Central memory CD8-positive, alpha-beta T cell (primary cell): ENCODE data around the gene AFF3.

Experiments
- ATAC-seq: fragments of 150-1000 bp; cut with Tn5 transposase; replicated peaks from 2 replicates; pipeline ENCODE4 v1.10.0; 2022; ENCODE audit warnings: mild to moderate bottlenecking, moderate FRiP score, moderate number of reproducible peaks; ENCODE audit not compliant: poor library complexity, severe bottlenecking; ENCODE audit errors: extremely low read depth
- DNase-seq, 2 donors: peaks; one replicate each; pipeline ENCODE4 v3.0.0; 2021; ENCODE audit warnings: low spot score in 2 of 2
- H3K27ac Mint-ChIP-seq: one replicate; pipeline ENCODE4 v1.8.0; 2022; ENCODE audit warnings: low read depth, mild to moderate bottlenecking, moderate library complexity, mixed read lengths
- H3K27me3 Mint-ChIP-seq: one replicate; pipeline ENCODE4 v1.8.0; 2022; ENCODE audit warnings: mixed read lengths
- H3K36me3 Mint-ChIP-seq: one replicate; pipeline ENCODE4 v1.8.0; 2022; ENCODE audit warnings: mild to moderate bottlenecking, moderate library complexity, mixed read lengths; ENCODE audit not compliant: insufficient read depth
- H3K4me1 Mint-ChIP-seq: one replicate; pipeline ENCODE4 v1.8.0; 2022; ENCODE audit warnings: mixed read lengths
- H3K4me3 Mint-ChIP-seq: one replicate; pipeline ENCODE4 v1.8.0; 2022; ENCODE audit warnings: mild to moderate bottlenecking, moderate library complexity, mixed read lengths
- H3K9me3 Mint-ChIP-seq: one replicate; pipeline ENCODE4 v1.8.0; 2022; ENCODE audit warnings: mixed read lengths

AFF3 gene

GRCh38 chr2:99803846-99804245 is 338.5 kb downstream of the AFF3 start:
- H3K36me3 Mint-ChIP-seq = no peaks in the 10 kb centered on the region
- ATAC-seq (no peak), DNase-seq (no peak)
- H3K27me3 Mint-ChIP-seq = no peaks in the 10 kb centered on the region
- H3K4me1 Mint-ChIP-seq = no peaks in the 10 kb centered on the region
- H3K27ac Mint-ChIP-seq = no peak overlapping the region
- no peaks in the 10 kb centered on the region for H3K9me3 Mint-ChIP-seq
- no peak overlapping the region for H3K4me3 Mint-ChIP-seq

- no peak for ATAC-seq
- DNase-seq = no peak
- Mint-ChIP-seq H3K4me3 (no peak overlapping the region), H3K9me3 (no peaks in the 10 kb centered on the region), H3K27me3 (peaks cover 2% of the 10 kb centered on the region), H3K4me1 (no peaks in the 10 kb centered on the region), H3K36me3 (no peaks in the 10 kb centered on the region), H3K27ac (no peak overlapping the region)
These were observed 339.7 kb downstream of the AFF3 start for GRCh38 chr2:99802734-99803133.

DNA sequence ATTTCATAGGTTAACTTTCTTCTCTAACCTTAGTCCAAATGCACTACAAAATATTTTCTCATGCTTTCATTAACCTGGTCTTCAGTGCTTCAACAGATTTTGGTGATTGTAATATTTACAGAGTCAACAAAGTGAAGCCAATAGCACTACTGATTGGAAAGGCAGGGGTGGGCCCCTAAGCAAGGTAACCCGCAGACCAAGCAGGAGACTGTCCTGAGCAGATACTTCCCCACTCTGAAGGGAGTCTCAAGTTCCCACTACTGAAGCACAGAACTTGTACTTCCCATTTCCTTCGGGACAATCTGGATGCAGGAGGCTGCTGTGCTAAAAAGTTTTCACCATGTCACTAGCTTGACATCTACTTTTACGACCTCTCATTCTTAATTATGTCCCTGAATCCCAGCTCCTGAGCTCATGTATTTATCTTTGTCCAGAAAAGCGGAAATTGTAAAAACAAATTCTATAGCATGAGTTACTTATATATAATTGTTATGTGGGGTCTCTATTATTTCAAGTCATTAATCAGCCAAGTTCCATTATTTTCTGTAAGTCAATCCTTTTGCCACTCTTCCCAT is 341.0 kb downstream of the AFF3 start:
- Mint-ChIP-seq H3K4me3 (no peak overlapping the region), H3K27me3 (peaks cover 15% of the 10 kb centered on the region), H3K4me1 (no peaks in the 10 kb centered on the region), H3K27ac (no peak overlapping the region), H3K9me3 (peaks cover 8% of the 10 kb centered on the region), H3K36me3 (no peaks in the 10 kb centered on the region)
- ATAC-seq (no peak), DNase-seq (no peak)

DNA sequence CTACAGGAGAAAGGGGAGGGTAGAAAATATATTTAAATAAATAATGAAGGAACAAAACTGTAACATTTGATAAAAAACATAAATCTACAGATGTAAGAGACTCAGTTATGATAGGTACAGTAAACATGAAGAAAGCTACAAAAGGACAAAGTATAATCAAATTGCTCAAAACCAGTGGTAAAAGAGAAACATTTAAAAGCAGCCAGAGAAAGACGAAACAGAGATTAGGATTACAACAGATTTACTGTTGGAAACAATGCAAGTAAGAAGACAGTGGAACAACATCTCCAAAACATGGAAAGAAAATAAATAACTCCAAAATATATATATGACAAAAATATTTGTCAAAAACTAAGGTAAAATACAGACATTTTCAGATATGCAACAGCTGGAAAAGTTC is 344.9 kb downstream of the AFF3 start:
- H3K4me1 Mint-ChIP-seq = no peaks in the 10 kb centered on the region
- peaks cover 36% of the 10 kb centered on the region for H3K27me3 Mint-ChIP-seq
- H3K9me3 Mint-ChIP-seq = peaks cover 8% of the 10 kb centered on the region
- no peaks in the 10 kb centered on the region for H3K36me3 Mint-ChIP-seq
- DNase-seq (no peak), ATAC-seq (no peak)
- no peak overlapping the region for H3K4me3 Mint-ChIP-seq
- H3K27ac Mint-ChIP-seq = no peak overlapping the region

DNA sequence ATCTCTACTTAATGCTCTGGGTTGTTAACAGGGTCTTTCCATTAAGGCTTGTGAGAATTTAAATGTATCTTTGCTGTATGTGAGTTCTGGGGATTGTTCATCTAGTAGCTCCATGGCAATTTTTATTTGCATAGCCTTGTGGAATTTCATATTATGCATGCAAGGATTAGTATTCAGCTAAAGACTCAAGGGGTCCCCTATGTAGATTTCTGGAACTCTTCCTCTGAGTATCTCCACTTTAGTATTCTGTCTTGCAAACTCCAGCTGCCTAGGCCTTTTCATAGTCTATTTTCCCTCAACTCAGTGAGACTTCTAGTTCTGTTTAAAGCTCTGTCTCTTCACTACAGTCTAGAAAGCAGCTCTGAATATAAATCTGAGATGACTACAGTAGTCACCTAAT is 348.0 kb downstream of the AFF3 start:
- ATAC-seq = no peak
- Mint-ChIP-seq H3K4me1 (no peaks in the 10 kb centered on the region), H3K36me3 (no peaks in the 10 kb centered on the region), H3K9me3 (peaks cover 8% of the 10 kb centered on the region), H3K27ac (no peak overlapping the region), H3K27me3 (peaks cover 36% of the 10 kb centered on the region), H3K4me3 (no peak overlapping the region)
- DNase-seq = no peak

DNA sequence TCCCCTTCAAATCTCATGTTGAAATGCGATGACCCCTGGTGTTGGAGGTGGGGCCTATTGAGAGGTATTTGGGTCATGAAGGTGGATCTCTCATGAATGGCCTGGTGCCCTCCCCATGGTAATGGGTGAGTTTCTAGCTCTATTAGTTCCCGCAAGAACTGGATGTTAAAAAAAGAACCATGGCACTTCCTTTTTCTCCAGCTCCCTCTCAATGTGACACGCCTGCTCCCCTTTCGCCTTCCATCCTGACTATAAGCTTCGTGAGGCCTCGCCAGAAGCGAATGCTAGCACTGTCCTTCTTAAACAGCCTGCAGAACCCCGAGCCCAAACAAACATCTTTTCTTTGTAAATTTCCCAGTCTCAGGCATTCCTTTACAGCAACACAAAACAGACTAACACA is 349.4 kb downstream of the AFF3 start:
- no peaks in the 10 kb centered on the region for H3K4me1 Mint-ChIP-seq
- no peak overlapping the region for H3K4me3 Mint-ChIP-seq
- H3K27ac Mint-ChIP-seq = no peak overlapping the region
- no peak for ATAC-seq
- peaks cover 8% of the 10 kb centered on the region for H3K9me3 Mint-ChIP-seq
- no peaks in the 10 kb centered on the region for H3K36me3 Mint-ChIP-seq
- peaks cover 36% of the 10 kb centered on the region for H3K27me3 Mint-ChIP-seq
- DNase-seq = no peak

GRCh38 chr2:99789849-99790248 is 352.5 kb downstream of the AFF3 start:
- DNase-seq (no peak), ATAC-seq (no peak)
- peaks cover 8% of the 10 kb centered on the region for H3K27me3 Mint-ChIP-seq
- no peak overlapping the region for H3K27ac Mint-ChIP-seq
- no peaks in the 10 kb centered on the region for H3K36me3 Mint-ChIP-seq
- H3K4me1 Mint-ChIP-seq = no peaks in the 10 kb centered on the region
- no peak overlapping the region for H3K4me3 Mint-ChIP-seq
- H3K9me3 Mint-ChIP-seq = no peaks in the 10 kb centered on the region

- no peaks in the 10 kb centered on the region for H3K9me3 Mint-ChIP-seq
- H3K36me3 Mint-ChIP-seq = no peaks in the 10 kb centered on the region
- no peaks in the 10 kb centered on the region for H3K4me1 Mint-ChIP-seq
These were observed 354.5 kb downstream of the AFF3 start for GRCh38 chr2:99787769-99788382.

DNA sequence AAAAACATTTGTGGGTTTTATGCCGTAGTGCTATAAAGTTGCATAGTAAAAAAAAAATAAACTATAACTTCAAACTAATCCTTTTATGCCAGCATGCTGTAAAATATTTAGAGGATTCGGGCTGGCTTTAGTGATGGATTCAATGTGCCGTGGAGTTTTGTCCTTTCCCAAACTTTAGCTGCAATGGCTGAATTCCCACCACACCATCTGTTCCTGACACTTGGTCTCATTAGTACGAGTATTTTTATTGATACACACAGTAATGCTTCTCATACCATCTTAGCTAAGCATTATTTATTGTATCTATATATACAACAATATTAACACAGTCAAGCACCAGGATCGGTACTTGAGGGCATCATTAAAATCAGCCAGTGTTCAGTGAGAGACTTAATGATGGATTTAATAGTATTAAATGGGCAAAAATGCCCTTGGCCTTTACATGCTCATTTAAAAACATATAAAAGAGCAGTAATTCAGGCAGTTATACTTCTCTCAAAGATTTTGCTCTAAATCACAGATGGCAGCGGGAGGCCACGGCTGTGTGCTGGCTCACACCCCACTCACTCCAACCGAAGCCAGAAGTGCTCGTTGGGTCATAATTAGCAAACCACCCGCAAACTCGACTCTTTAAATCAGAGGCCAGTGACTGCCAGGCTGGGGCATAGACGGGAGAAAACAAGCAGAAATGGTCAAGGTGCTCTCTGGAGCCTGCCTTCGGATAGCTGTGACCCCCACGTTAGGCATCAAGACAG is 355.6 kb downstream of the AFF3 start:
- Mint-ChIP-seq H3K9me3 (no peaks in the 10 kb centered on the region), H3K36me3 (no peaks in the 10 kb centered on the region), H3K27me3 (no peaks in the 10 kb centered on the region), H3K4me1 (no peaks in the 10 kb centered on the region), H3K27ac (no peak overlapping the region), H3K4me3 (no peak overlapping the region)
- ATAC-seq (no peak), DNase-seq (no peak)

More at GRCh38 chr2:99787769-99788382, 354.5 kb downstream of the AFF3 start:
- Mint-ChIP-seq H3K27me3 (no peaks in the 10 kb centered on the region), H3K4me3 (no peak overlapping the region), H3K27ac (no peak overlapping the region)
- ATAC-seq (no peak), DNase-seq (no peak)

GRCh38 chr2:99784946-99785345 is 357.4 kb downstream of the AFF3 start:
- no peaks in the 10 kb centered on the region for H3K4me1 Mint-ChIP-seq
- ATAC-seq = no peak
- H3K27me3 Mint-ChIP-seq = no peaks in the 10 kb centered on the region

DNA sequence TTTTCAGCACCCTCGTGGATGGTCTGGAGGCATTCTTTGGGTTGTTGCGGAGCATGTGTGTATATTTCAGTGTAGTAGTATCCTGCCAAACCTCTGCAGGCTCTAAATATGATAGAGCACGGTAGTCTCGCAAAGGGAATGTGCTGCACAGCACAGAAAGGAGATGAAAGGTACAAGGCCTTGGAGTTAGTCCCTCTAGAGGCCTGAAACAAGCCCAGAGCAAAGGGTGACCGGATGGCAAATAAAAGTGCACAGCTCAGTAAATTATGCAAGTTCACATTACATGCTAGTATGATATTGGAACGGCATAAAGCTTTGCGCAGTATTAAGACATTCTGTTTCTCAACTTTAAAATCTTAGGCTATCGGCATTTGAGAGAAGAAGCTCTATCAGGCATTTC is 358.1 kb downstream of the AFF3 start:
- no peaks in the 10 kb centered on the region for H3K36me3 Mint-ChIP-seq
- no peak for DNase-seq
- peaks cover 12% of the 10 kb centered on the region for H3K9me3 Mint-ChIP-seq
- no peaks in the 10 kb centered on the region for H3K27me3 Mint-ChIP-seq
- no peak overlapping the region for H3K4me3 Mint-ChIP-seq
- no peak for ATAC-seq
- H3K4me1 Mint-ChIP-seq = no peaks in the 10 kb centered on the region
- no peak overlapping the region for H3K27ac Mint-ChIP-seq

More at GRCh38 chr2:99784946-99785345, 357.4 kb downstream of the AFF3 start:
- no peak overlapping the region for H3K4me3 Mint-ChIP-seq
- H3K9me3 Mint-ChIP-seq = peaks cover 7% of the 10 kb centered on the region
- DNase-seq = no peak
- H3K27ac Mint-ChIP-seq = no peak overlapping the region
- no peaks in the 10 kb centered on the region for H3K36me3 Mint-ChIP-seq

GRCh38 chr2:99780276-99780675 is 362.1 kb downstream of the AFF3 start:
- H3K27me3 Mint-ChIP-seq = no peaks in the 10 kb centered on the region
- H3K4me3 Mint-ChIP-seq = no peak overlapping the region
- no peak overlapping the region for H3K27ac Mint-ChIP-seq
- peaks cover 23% of the 10 kb centered on the region for H3K9me3 Mint-ChIP-seq
- no peaks in the 10 kb centered on the region for H3K4me1 Mint-ChIP-seq
- DNase-seq (no peak), ATAC-seq (no peak)
- H3K36me3 Mint-ChIP-seq = no peaks in the 10 kb centered on the region

- no peak overlapping the region for H3K4me3 Mint-ChIP-seq
- H3K27me3 Mint-ChIP-seq = no peaks in the 10 kb centered on the region
- H3K27ac Mint-ChIP-seq = no peak overlapping the region
- peaks cover 23% of the 10 kb centered on the region for H3K9me3 Mint-ChIP-seq
- H3K36me3 Mint-ChIP-seq = no peaks in the 10 kb centered on the region
- H3K4me1 Mint-ChIP-seq = no peaks in the 10 kb centered on the region
- ATAC-seq (no peak), DNase-seq (no peak)
These were observed 363.1 kb downstream of the AFF3 start for GRCh38 chr2:99779276-99779675.
